ENCODE results near the gene ADAP1. TPM values are rescaled to one million over a fixed set of nuclear protein-coding genes. Genes with fewer than 3 reads are reported as not detected.
A peak's percentile ranks its signal among the peaks of the same experiment; 100 is the strongest.
"Not testable (repeated sequence)": the region's sequence is repeated elsewhere in the genome, so short reads cannot be mapped to it uniquely, and the experiment has no call there.

The ADAP1 gene
- polyA plus RNA-seq, 3 donors, result 49.1 to 117 (median 72.2) TPM

- DNase-seq, result peak; percentile 69 to 74 (median 74)
- H3K27me3 Mint-ChIP-seq (ENCODE audit: low read depth in 3 of 3), result peaks cover 0 to 6% (median 2%) of the 10 kb centered on the region in 3 donors
- 1% methylated on average over 13 of the region's 18 CpGs for WGBS (ENCODE audit: insufficient coverage)
Measured at GRCh38 chr7:925601-926000, 28.9 kb downstream of the ADAP1 start.

GRCh38 chr7:924541-925231, 29.8 kb downstream of the ADAP1 start:
- H3K4me2 ChIP-seq (replicated peaks; ENCODE audit: extremely low read depth, low read length, poor library complexity, severe bottlenecking), result peak overlapping the region; percentile 78
- H3K4me3 ChIP-seq (replicated peaks in 1 of 3; ENCODE audit: low read depth in 2 of 3, low read length in 3 of 3), result peak overlapping the region in 2 of 3 experiments; percentile 5 to 48

More at GRCh38 chr7:925601-926000, 28.9 kb downstream of the ADAP1 start:
- Mint-ChIP-seq H3K4me3 (peak overlapping the region in 1 of 2 donors; percentile 4), H3K36me3 (peaks cover 26 to 44% of the 10 kb centered on the region in 2 donors), H3K4me1 (peaks cover 78% of the 10 kb centered on the region), H3K27ac (peak overlapping the region; percentile 46 to 97 (median 87)), H3K9me3 (peaks cover 0 to 2% (median 0%) of the 10 kb centered on the region in 7 donors)
- H2AFZ ChIP-seq (ENCODE audit: insufficient read depth, low read depth, low read length, poor library complexity, severe bottlenecking), result no peak overlapping the region
- no peaks in the 10 kb centered on the region for H4K20me1 ChIP-seq (ENCODE audit: insufficient read depth, low read length)
- peaks cover 74% of the 10 kb centered on the region for H3K79me2 ChIP-seq (ENCODE audit: insufficient read depth, low read length)
- H3K9ac ChIP-seq (ENCODE audit: insufficient read depth, low read length, poor library complexity, severe bottlenecking), result peak overlapping the region; percentile 61
- peak overlapping the region in 1 of 2 donors; percentile 100 for H3K27ac ChIP-seq (ENCODE audit: low read depth in 1 of 2, low read length in 2 of 2)
- no peaks in the 10 kb centered on the region for H3K9me3 ChIP-seq (replicated peaks in 1 of 2; ENCODE audit: control insufficient read depth in 1 of 2, insufficient read depth in 1 of 2, low read length in 2 of 2)
- peaks cover 91 to 100% of the 10 kb centered on the region in 2 donors for H3K4me1 ChIP-seq (ENCODE audit: control insufficient read depth in 1 of 2, insufficient read depth in 2 of 2, low read length in 2 of 2)
- intact Hi-C loops (cut with micrococcal nuclease), result no loop called here
- no peak for TF ChIP-seq CTCF (IDR thresholded peaks at IDR 0.05)
- H3K4me3 ChIP-seq (replicated peaks in 1 of 3; ENCODE audit: low read depth in 2 of 3, low read length in 3 of 3), result peak overlapping the region in 1 of 3 experiments; percentile 0
- H3K4me2 ChIP-seq (replicated peaks; ENCODE audit: extremely low read depth, low read length, poor library complexity, severe bottlenecking), result peak overlapping the region; percentile 33
- peaks cover 14 to 16% of the 10 kb centered on the region in 2 donors for H3K36me3 ChIP-seq (replicated peaks in 1 of 2; ENCODE audit: control insufficient read depth in 1 of 2, insufficient read depth in 2 of 2, low read length in 2 of 2)
- no peaks in the 10 kb centered on the region for H3K27me3 ChIP-seq (ENCODE audit: control insufficient read depth in 2 of 2, insufficient read depth in 2 of 2, low read length in 2 of 2)

GRCh38 chr7:924042-924441, 30.4 kb downstream of the ADAP1 start:
- not testable (repeated sequence) for H3K27me3 Mint-ChIP-seq (ENCODE audit: low read depth in 3 of 3); H3K27me3 ChIP-seq (ENCODE audit: control insufficient read depth in 2 of 2, insufficient read depth in 2 of 2, low read length in 2 of 2); DNase-seq; H2AFZ ChIP-seq (ENCODE audit: insufficient read depth, low read depth, low read length, poor library complexity, severe bottlenecking); H3K9me3 ChIP-seq (replicated peaks in 1 of 2; ENCODE audit: control insufficient read depth in 1 of 2, insufficient read depth in 1 of 2, low read length in 2 of 2); H3K9me3 Mint-ChIP-seq; H3K4me3 Mint-ChIP-seq; H4K20me1 ChIP-seq (ENCODE audit: insufficient read depth, low read length)
- peak overlapping the region; percentile 89 for H3K9ac ChIP-seq (ENCODE audit: insufficient read depth, low read length, poor library complexity, severe bottlenecking)
- Mint-ChIP-seq H3K27ac (peak overlapping the region in 1 of 7 donors; percentile 94), H3K36me3 (peaks cover 23 to 44% of the 10 kb centered on the region in 2 donors), H3K4me1 (peaks cover 66% of the 10 kb centered on the region)
- peak overlapping the region; percentile 78 for H3K4me2 ChIP-seq (replicated peaks; ENCODE audit: extremely low read depth, low read length, poor library complexity, severe bottlenecking)
- no CpG with 5 or more reads among the region's 25 CpGs for WGBS (ENCODE audit: insufficient coverage)
- intact Hi-C loops (cut with micrococcal nuclease), result loop anchor here in 1 of 2 donors (5.0 kb wide), 1 partner anchor 33 kb away; no protein-coding TSS in a partner anchor
- peaks cover 76 to 88% of the 10 kb centered on the region in 2 donors for H3K4me1 ChIP-seq (ENCODE audit: control insufficient read depth in 1 of 2, insufficient read depth in 2 of 2, low read length in 2 of 2)
- H3K79me2 ChIP-seq (ENCODE audit: insufficient read depth, low read length), result peaks cover 71% of the 10 kb centered on the region
- peak overlapping the region; percentile 98 to 100 for H3K27ac ChIP-seq (ENCODE audit: low read depth in 1 of 2, low read length in 2 of 2)
- H3K4me3 ChIP-seq (replicated peaks in 1 of 3; ENCODE audit: low read depth in 2 of 3, low read length in 3 of 3), result peak overlapping the region in 1 of 3 experiments; percentile 65
- H3K36me3 ChIP-seq (replicated peaks in 1 of 2; ENCODE audit: control insufficient read depth in 1 of 2, insufficient read depth in 2 of 2, low read length in 2 of 2), result peaks cover 22% of the 10 kb centered on the region in 2 donors

More at GRCh38 chr7:924541-925231, 29.8 kb downstream of the ADAP1 start:
- Histone ChIP-seq H3K27ac (ENCODE audit: low read depth in 1 of 2, low read length in 2 of 2) (peak overlapping the region; percentile 55 to 100), H2AFZ (ENCODE audit: insufficient read depth, low read depth, low read length, poor library complexity, severe bottlenecking) (no peak overlapping the region), H3K9me3 (replicated peaks in 1 of 2; ENCODE audit: control insufficient read depth in 1 of 2, insufficient read depth in 1 of 2, low read length in 2 of 2) (no peaks in the 10 kb centered on the region), H3K27me3 (ENCODE audit: control insufficient read depth in 2 of 2, insufficient read depth in 2 of 2, low read length in 2 of 2) (no peaks in the 10 kb centered on the region), H3K9ac (ENCODE audit: insufficient read depth, low read length, poor library complexity, severe bottlenecking) (peak overlapping the region; percentile 61), H3K79me2 (ENCODE audit: insufficient read depth, low read length) (peaks cover 73% of the 10 kb centered on the region), H3K36me3 (replicated peaks in 1 of 2; ENCODE audit: control insufficient read depth in 1 of 2, insufficient read depth in 2 of 2, low read length in 2 of 2) (peaks cover 17 to 18% of the 10 kb centered on the region in 2 donors), H3K4me1 (ENCODE audit: control insufficient read depth in 1 of 2, insufficient read depth in 2 of 2, low read length in 2 of 2) (peaks cover 82 to 92% of the 10 kb centered on the region in 2 donors), H4K20me1 (ENCODE audit: insufficient read depth, low read length) (no peaks in the 10 kb centered on the region)
- no peak for TF ChIP-seq CTCF (IDR thresholded peaks at IDR 0.05)
- 34% methylated on average over 19 of the region's 24 CpGs for WGBS (ENCODE audit: insufficient coverage)
- peaks cover 0 to 2% (median 0%) of the 10 kb centered on the region in 7 donors for H3K9me3 Mint-ChIP-seq
- peak overlapping the region; percentile 85 to 97 (median 92) for H3K27ac Mint-ChIP-seq
- DNase-seq, result peak; percentile 75 to 82 (median 78)
- peaks cover 69% of the 10 kb centered on the region for H3K4me1 Mint-ChIP-seq
- intact Hi-C loops (cut with micrococcal nuclease), result loop anchor here in 1 of 2 donors (5.0 kb wide), 1 partner anchor 33 kb away; no protein-coding TSS in a partner anchor
- peaks cover 0 to 4% (median 2%) of the 10 kb centered on the region in 3 donors for H3K27me3 Mint-ChIP-seq (ENCODE audit: low read depth in 3 of 3)
- peak overlapping the region; percentile 62 to 71 for H3K4me3 Mint-ChIP-seq
- peaks cover 24 to 45% of the 10 kb centered on the region in 2 donors for H3K36me3 Mint-ChIP-seq
